GM12878 (cell line): ENCODE results near the gene ENG.

ENCODE experiments used
- EP300 ChIP-seq, 2 experiments: fragments of 150-350 bp in 1 of 2; IDR thresholded peaks; 2 replicates each; pipeline ENCODE4 v1.6.1; 2011 to 2012; ENCODE audit warnings: low read depth in 2 of 2, low read length in 2 of 2, borderline replicate concordance in 1 of 2, improper control_type of control experiment in 1 of 2, inconsistent platforms in 1 of 2; ENCODE audit not compliant: control insufficient read depth in 1 of 2
- ESRRA ChIP-seq: IDR thresholded peaks from 2 replicates; pipeline ENCODE4 v1.6.1; 2012; ENCODE audit warnings: mild to moderate bottlenecking, low read length, improper control_type of control experiment
- GABPA ChIP-seq: IDR thresholded peaks from 2 replicates; pipeline ENCODE4 v1.6.1; 2014; ENCODE audit warnings: antibody characterized with exemption, low read depth, mild to moderate bottlenecking, inconsistent platforms
- MAX ChIP-seq: IDR thresholded peaks from 2 replicates; pipeline ENCODE4 v1.6.1; 2012; ENCODE audit warnings: low read depth, low read length, improper control_type of control experiment
- NFXL1 ChIP-seq: fragments of 450-650 bp; IDR thresholded peaks from 2 replicates; pipeline ENCODE4 v1.6.1; 2017; ENCODE audit warnings: antibody characterized with exemption, mild to moderate bottlenecking, borderline replicate concordance
- POLR2A ChIP-seq: IDR thresholded peaks from 2 replicates; pipeline ENCODE4 v1.6.1; 2011; ENCODE audit warnings: low read depth, mild to moderate bottlenecking, low read length
- POLR2AphosphoS5 ChIP-seq: IDR thresholded peaks from 2 replicates; pipeline ENCODE4 v1.6.1; 2011; ENCODE audit warnings: mild to moderate bottlenecking, low read length, inconsistent platforms

GRCh38 chr9:127770905-127771569 is 83.4 kb downstream of the ENG start:
- TF ChIP-seq POLR2A = peak; percentile 78
- TF ChIP-seq GABPA = no peak
- TF ChIP-seq ESRRA = no peak
- TF ChIP-seq NFXL1 = no peak
- no peak for TF ChIP-seq EP300 (IDR thresholded peaks at IDR 0.05; ENCODE audit: borderline replicate concordance in 1 of 2, control insufficient read depth in 1 of 2, low read depth in 2 of 2, low read length in 2 of 2)
- no peak for TF ChIP-seq POLR2AphosphoS5
- peak; percentile 60 for TF ChIP-seq MAX
